ENCODE data around the gene CLOCK.

DNA sequence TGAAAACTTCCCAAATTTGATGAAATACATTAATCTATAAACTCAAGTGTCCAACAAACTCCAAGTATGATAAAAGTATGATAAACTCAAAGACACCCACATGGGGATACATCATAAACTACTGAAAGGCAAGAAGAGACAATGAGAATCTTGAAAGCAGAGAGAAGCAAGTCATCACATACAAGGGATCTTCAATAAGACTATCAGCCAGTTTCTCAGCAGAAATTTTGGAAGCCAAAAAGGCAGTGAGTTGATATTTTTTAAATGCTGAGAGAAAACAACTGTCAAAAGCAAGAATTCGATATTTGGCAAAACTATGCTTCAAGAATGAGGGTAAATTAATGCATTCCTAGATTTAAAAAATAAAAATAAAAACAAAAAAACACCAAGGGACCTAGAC lies 28.8 kb upstream of the CLOCK start:
- TF ChIP-seq, protein P1, sequence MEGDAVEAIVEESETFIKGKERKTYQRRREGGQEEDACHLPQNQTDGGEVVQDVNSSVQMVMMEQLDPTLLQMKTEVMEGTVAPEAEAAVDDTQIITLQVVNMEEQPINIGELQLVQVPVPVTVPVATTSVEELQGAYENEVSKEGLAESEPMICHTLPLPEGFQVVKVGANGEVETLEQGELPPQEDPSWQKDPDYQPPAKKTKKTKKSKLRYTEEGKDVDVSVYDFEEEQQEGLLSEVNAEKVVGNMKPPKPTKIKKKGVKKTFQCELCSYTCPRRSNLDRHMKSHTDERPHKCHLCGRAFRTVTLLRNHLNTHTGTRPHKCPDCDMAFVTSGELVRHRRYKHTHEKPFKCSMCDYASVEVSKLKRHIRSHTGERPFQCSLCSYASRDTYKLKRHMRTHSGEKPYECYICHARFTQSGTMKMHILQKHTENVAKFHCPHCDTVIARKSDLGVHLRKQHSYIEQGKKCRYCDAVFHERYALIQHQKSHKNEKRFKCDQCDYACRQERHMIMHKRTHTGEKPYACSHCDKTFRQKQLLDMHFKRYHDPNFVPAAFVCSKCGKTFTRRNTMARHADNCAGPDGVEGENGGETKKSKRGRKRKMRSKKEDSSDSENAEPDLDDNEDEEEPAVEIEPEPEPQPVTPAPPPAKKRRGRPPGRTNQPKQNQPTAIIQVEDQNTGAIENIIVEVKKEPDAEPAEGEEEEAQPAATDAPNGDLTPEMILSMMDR (IDR thresholded peaks at IDR 0.05), result no peak
- no peak for TF ChIP-seq EZH2phosphoT487 (IDR thresholded peaks at IDR 0.05)
- no peak for TF ChIP-seq EZH2 (IDR thresholded peaks at IDR 0.05)

Measured in neural progenitor cell (in vitro differentiated cells).